Measurements from ENCODE around the gene MFAP2. TPM values are rescaled to one million over a fixed set of nuclear protein-coding genes. Genes with fewer than 3 reads are reported as not detected.

Gene MFAP2
- total RNA-seq, 1 experiment from 2014 or later: 152 TPM

DNA sequence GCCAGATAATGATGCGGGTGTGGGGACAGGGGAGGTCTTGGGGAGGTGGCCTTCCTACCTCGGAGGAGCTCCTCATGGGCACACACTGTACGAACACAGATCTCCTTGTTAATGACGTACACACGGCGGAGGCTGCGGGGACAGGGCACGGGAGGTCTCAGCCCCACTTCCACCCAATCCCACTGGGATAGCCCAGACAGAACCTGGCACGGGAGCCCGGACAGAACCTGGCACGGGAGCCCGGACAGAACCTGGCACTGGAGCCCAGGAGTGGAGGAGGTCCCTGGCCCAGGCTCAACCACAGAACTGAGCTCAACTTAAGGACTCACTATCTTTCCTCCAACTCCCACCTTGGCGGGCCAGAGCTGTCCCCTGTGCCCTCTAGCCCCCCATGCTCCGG, 5.2 kb downstream of the MFAP2 start:
- peaks cover 10 to 47% (median 44%) of the 10 kb centered on the region in 3 experiments for H3K36me3 Mint-ChIP-seq (ENCODE audit: insufficient read depth in 1 of 3, low read depth in 3 of 3)

More for the DNA sequence above, 5.2 kb downstream of the MFAP2 start:
- Histone ChIP-seq H3K4me1 (ENCODE audit: insufficient read depth, low read length) (no peaks in the 10 kb centered on the region; the same call in 1 of the 2 replicates), H3K27ac (ENCODE audit: insufficient read length, low read depth, low read length) (no peak overlapping the region), H3K79me1 (ENCODE audit: insufficient read depth, low read depth, low read length, poor library complexity, severe bottlenecking) (no peaks in the 10 kb centered on the region), H2BK15ac (ENCODE audit: low read depth, low read length) (no peak overlapping the region), H2AK5ac (ENCODE audit: insufficient read length, low read length) (no peak overlapping the region), H3K4ac (ENCODE audit: low read depth, low read length) (no peak overlapping the region), H3K9me3 (ENCODE audit: control insufficient read depth, low read depth, low read length) (no peaks in the 10 kb centered on the region), H3K27me3 (ENCODE audit: insufficient read depth, low read length) (no peaks in the 10 kb centered on the region), H2BK20ac (ENCODE audit: low read depth, low read length, poor library complexity, severe bottlenecking) (no peak overlapping the region), H3K9ac (ENCODE audit: extremely low read depth, insufficient read length, low read length) (no peak overlapping the region), H2AFZ (ENCODE audit: low read length) (no peak overlapping the region), H4K20me1 (ENCODE audit: control insufficient read depth, insufficient read depth, insufficient read length) (no peaks in the 10 kb centered on the region), H4K91ac (ENCODE audit: insufficient read length, low read depth, low read length) (no peak overlapping the region), H4K8ac (replicated peaks; ENCODE audit: insufficient read length, low read depth, low read length) (no peak overlapping the region), H2BK12ac (ENCODE audit: insufficient read length, low read depth, low read length) (no peak overlapping the region), H3K4me2 (ENCODE audit: insufficient read depth, insufficient read length, low read length) (no peak overlapping the region), H3T11ph (ENCODE audit: low read length) (no peak overlapping the region), H2BK5ac (ENCODE audit: insufficient read length, low read length) (no peak overlapping the region), H3K14ac (ENCODE audit: insufficient read depth, low read length) (no peak overlapping the region; the same call in 1 of the 2 replicates), H3K23ac (ENCODE audit: insufficient read length, low read depth, low read length) (no peak overlapping the region), H3K18ac (ENCODE audit: insufficient read length, low read depth, low read length) (no peak overlapping the region), H3K23me2 (ENCODE audit: insufficient read length, low read depth, low read length, poor library complexity, severe bottlenecking) (peaks cover 11% of the 10 kb centered on the region), H3K79me2 (ENCODE audit: insufficient read depth, low read length) (no peaks in the 10 kb centered on the region; the same call in 1 of the 2 replicates), H4K5ac (ENCODE audit: insufficient read length, low read depth, low read length) (no peak overlapping the region), H3K56ac (ENCODE audit: insufficient read length, low read depth, low read length) (no peak overlapping the region), H2BK120ac (ENCODE audit: low read depth, low read length, poor library complexity, severe bottlenecking) (no peak overlapping the region)
- Mint-ChIP-seq H3K4me1 (peaks cover 17 to 40% of the 10 kb centered on the region in 2 experiments), H3K27ac (peak overlapping the region in 2 of 3 experiments; percentile 70 to 79; a peak in 5 of 7 replicates), H3K27me3 (ENCODE audit: low read depth) (no peaks in the 10 kb centered on the region), H3K9me3 (no peaks in the 10 kb centered on the region), H3K4me3 (no peak overlapping the region)
- WGBS (ENCODE audit: extremely low coverage, insufficient read length, low lambda C conversion rate): no CpG with 5 or more reads among the region's 14 CpGs
- TF ChIP-seq CTCF (conservative IDR thresholded peaks at IDR 0.05): no peak
- no peak for DNase-seq

All from H9 (cell line).